ENCODE measurements around the gene INPP5A. TPM values are rescaled to one million over a fixed set of nuclear protein-coding genes. Genes with fewer than 3 reads are reported as not detected.

INPP5A gene
- total and polyA plus RNA-seq, 2 of the 13 experiments (the other 11 are each of a cell fraction or from before 2014, with no cell fraction given), result 17.5 to 37.9 TPM

GRCh38 chr10:132509506-132510173, 27.9 kb upstream of the INPP5A start (continued):
- TF ChIP-seq, protein P1, sequence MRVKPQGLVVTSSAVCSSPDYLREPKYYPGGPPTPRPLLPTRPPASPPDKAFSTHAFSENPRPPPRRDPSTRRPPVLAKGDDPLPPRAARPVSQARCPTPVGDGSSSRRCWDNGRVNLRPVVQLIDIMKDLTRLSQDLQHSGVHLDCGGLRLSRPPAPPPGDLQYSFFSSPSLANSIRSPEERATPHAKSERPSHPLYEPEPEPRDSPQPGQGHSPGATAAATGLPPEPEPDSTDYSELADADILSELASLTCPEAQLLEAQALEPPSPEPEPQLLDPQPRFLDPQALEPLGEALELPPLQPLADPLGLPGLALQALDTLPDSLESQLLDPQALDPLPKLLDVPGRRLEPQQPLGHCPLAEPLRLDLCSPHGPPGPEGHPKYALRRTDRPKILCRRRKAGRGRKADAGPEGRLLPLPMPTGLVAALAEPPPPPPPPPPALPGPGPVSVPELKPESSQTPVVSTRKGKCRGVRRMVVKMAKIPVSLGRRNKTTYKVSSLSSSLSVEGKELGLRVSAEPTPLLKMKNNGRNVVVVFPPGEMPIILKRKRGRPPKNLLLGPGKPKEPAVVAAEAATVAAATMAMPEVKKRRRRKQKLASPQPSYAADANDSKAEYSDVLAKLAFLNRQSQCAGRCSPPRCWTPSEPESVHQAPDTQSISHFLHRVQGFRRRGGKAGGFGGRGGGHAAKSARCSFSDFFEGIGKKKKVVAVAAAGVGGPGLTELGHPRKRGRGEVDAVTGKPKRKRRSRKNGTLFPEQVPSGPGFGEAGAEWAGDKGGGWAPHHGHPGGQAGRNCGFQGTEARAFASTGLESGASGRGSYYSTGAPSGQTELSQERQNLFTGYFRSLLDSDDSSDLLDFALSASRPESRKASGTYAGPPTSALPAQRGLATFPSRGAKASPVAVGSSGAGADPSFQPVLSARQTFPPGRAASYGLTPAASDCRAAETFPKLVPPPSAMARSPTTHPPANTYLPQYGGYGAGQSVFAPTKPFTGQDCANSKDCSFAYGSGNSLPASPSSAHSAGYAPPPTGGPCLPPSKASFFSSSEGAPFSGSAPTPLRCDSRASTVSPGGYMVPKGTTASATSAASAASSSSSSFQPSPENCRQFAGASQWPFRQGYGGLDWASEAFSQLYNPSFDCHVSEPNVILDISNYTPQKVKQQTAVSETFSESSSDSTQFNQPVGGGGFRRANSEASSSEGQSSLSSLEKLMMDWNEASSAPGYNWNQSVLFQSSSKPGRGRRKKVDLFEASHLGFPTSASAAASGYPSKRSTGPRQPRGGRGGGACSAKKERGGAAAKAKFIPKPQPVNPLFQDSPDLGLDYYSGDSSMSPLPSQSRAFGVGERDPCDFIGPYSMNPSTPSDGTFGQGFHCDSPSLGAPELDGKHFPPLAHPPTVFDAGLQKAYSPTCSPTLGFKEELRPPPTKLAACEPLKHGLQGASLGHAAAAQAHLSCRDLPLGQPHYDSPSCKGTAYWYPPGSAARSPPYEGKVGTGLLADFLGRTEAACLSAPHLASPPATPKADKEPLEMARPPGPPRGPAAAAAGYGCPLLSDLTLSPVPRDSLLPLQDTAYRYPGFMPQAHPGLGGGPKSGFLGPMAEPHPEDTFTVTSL (CRISPR knock-in tag; IDR thresholded peaks at IDR 0.05; ENCODE audit: borderline replicate concordance), result no peak
- TF ChIP-seq, protein P2, sequence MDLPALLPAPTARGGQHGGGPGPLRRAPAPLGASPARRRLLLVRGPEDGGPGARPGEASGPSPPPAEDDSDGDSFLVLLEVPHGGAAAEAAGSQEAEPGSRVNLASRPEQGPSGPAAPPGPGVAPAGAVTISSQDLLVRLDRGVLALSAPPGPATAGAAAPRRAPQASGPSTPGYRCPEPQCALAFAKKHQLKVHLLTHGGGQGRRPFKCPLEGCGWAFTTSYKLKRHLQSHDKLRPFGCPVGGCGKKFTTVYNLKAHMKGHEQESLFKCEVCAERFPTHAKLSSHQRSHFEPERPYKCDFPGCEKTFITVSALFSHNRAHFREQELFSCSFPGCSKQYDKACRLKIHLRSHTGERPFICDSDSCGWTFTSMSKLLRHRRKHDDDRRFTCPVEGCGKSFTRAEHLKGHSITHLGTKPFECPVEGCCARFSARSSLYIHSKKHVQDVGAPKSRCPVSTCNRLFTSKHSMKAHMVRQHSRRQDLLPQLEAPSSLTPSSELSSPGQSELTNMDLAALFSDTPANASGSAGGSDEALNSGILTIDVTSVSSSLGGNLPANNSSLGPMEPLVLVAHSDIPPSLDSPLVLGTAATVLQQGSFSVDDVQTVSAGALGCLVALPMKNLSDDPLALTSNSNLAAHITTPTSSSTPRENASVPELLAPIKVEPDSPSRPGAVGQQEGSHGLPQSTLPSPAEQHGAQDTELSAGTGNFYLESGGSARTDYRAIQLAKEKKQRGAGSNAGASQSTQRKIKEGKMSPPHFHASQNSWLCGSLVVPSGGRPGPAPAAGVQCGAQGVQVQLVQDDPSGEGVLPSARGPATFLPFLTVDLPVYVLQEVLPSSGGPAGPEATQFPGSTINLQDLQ (CRISPR knock-in tag; IDR thresholded peaks at IDR 0.05), result no peak
- TF ChIP-seq TFDP1 (CRISPR knock-in tag; IDR thresholded peaks at IDR 0.05; ENCODE audit: borderline replicate concordance) (no peak), BCL3 (CRISPR knock-in tag; IDR thresholded peaks at IDR 0.05) (no peak), HOXD1 (CRISPR knock-in tag; IDR thresholded peaks at IDR 0.05) (no peak)
- TF ChIP-seq, protein P3, sequence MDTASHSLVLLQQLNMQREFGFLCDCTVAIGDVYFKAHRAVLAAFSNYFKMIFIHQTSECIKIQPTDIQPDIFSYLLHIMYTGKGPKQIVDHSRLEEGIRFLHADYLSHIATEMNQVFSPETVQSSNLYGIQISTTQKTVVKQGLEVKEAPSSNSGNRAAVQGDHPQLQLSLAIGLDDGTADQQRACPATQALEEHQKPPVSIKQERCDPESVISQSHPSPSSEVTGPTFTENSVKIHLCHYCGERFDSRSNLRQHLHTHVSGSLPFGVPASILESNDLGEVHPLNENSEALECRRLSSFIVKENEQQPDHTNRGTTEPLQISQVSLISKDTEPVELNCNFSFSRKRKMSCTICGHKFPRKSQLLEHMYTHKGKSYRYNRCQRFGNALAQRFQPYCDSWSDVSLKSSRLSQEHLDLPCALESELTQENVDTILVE (CRISPR knock-in tag; IDR thresholded peaks at IDR 0.05), result no peak
- TF ChIP-seq, protein P4, sequence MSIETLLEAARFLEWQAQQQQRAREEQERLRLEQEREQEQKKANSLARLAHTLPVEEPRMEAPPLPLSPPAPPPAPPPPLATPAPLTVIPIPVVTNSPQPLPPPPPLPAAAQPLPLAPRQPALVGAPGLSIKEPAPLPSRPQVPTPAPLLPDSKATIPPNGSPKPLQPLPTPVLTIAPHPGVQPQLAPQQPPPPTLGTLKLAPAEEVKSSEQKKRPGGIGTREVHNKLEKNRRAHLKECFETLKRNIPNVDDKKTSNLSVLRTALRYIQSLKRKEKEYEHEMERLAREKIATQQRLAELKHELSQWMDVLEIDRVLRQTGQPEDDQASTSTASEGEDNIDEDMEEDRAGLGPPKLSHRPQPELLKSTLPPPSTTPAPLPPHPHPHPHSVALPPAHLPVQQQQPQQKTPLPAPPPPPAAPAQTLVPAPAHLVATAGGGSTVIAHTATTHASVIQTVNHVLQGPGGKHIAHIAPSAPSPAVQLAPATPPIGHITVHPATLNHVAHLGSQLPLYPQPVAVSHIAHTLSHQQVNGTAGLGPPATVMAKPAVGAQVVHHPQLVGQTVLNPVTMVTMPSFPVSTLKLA (IDR thresholded peaks at IDR 0.05), result no peak

Data from HepG2 (cell line).